ENCODE data around the gene OGDH.
"Not testable (repeated sequence)": the region's sequence is repeated elsewhere in the genome, so short reads cannot be mapped to it uniquely, and the experiment has no call there.

Gene OGDH

DNA sequence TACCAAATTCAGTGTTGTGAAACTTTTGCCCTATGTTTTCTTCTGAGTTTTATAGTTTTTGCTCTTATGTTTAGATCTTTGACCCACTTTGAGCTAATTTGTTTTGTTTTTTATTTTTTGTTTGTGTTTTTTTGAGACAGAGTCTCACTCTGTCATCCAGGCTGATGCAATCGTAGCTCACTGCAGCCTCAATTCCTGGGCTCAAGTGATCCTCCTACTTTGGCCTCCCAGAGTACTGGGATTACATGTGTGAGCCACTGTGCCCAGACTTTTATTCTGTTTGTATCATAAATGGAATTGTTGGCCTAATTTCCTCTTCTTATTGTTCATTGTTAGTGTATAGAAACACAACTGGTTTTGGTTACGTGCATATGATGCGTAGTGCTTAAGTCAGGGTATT, 99.0 kb downstream of the OGDH start:
- no peak for DNase-seq (ENCODE audit: low read depth in 2 of 2)

DNA sequence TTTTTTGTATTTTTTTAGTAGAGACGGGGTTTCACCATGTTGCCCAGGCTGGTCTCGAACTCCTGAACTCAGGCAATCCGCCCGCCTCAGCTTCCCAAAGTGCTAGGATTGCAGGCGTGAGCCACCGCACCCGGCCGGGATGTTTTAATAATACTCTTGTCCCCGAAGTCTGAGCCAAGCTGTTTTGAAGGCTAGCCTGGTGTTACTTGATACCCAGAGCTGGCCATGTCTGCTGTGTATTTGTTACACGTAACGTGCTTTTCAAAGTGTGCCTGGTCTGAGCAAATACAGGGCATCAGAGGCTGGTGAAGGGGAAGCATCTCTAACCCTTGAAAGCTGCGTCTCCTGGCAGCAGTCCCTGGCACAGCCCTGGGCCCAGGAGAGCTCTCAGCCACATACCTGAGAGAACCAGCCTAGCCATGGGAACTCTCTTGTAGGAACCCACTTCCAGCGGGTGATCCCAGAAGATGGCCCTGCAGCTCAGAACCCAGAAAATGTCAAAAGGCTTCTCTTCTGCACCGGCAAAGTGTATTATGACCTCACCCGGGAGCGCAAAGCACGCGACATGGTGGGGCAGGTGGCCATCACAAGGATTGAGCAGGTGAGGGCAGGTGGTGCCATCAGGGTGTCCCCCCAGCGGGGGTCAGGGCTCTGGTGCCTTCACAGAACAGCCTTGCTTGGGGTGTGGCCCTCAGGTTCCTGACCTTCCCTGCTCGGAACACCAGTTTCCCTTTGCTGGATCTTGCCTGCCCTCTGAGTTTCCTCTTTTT, 100.5 kb downstream of the OGDH start:
- DNase-seq (ENCODE audit: low read depth in 2 of 2): no peak

DNA sequence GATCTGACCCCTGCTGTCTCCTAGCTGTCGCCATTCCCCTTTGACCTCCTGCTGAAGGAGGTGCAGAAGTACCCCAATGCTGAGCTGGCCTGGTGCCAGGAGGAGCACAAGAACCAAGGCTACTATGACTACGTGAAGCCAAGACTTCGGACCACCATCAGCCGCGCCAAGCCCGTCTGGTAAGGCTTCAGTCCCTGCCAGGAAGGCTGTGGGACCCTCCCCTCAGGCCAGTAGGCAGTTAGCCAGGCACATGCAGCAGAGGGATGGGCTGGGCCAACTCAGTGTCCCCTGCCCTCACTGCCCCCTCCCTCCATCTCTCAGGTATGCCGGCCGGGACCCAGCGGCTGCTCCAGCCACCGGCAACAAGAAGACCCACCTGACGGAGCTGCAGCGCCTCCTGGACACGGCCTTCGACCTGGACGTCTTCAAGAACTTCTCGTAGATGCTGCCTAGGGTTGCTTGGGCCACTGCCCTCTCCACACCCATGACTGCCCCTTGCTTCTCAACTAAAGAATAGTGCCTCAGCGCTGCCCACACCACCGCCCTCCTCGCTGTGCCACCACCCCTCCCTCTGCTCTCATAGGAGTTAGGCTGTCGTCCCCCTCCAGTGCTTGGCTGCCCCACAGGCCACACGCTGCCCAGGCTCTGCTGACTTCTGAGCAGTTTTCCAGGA, 101.3 kb downstream of the OGDH start:
- no peak for DNase-seq (ENCODE audit: low read depth in 2 of 2)

DNA sequence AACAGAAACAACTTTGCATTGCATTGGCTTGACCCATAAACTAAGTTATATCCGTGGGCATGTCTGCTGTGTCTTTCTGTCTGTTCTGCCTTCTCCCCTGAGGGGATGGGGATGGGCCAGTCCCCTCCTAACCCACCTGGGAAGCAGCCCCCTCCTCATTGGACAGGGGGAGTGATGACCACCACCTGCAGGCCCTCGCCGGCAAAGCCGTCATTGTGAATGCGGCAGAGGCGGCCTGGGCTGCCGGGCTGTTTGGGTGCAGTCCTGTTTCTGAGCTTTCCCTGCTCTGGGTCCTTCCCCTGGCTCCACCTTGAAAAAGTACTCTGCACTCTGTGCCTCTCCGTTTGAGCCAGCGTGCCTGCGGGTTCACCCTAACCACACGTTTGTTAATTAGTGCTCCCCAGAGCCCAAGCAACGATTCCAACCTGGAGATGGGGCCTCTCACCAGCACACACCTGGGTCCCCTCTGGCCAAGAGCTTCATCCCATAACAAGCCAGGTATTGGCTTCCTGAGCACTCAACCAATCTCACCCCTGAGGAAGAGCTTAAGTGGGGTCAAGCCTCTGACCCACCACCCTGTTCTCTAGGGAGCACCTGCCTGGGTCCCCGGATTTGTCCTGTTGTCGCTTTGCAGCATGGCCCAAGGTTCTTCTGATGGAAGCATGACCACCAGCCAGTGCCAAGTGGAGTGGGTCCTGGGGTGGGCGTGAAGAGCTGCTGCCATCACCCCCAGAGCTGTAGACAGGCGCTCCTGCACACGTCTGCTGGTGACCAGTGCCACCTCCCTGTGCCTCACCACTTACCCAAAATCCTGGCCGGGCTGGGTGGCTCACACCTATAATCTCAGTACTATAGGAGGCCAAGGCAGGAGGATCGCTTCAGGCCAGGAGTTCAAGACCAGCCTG, 102.8 kb downstream of the OGDH start:
- no peak for DNase-seq (ENCODE audit: low read depth in 2 of 2)

DNA sequence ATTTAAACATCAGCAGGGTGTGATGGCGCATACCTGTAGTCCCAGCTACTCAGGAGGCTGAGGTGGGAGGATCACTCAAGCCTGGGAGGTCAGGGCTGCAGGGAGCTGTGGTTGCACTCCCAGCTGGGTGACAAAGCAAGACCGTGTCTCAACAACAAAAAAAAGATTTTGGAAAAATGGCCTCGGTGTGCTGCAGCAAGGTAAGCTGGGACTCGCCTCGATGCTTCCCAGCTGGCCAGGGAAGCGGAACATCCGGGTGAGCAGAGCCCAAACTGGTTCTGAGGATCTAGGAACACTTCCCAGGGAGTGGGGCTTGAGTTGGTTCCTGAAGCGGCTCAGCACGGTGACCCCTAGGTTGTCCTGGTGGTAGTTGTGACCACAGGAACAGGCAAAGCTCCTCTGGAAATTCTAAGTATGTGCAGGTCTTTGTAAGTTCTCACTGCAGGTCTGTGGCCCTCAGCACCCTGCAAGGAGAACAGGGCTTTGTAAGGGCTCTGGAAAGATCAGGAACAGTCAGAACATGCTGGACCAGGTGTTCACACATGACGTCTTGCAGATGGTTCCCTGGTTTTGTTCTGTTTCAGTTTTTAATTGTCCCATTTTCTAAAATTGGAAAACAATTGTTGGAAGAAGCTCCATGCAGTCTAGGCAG, 103.6 kb downstream of the OGDH start:
- DNase-seq (ENCODE audit: low read depth in 2 of 2): no peak

DNA sequence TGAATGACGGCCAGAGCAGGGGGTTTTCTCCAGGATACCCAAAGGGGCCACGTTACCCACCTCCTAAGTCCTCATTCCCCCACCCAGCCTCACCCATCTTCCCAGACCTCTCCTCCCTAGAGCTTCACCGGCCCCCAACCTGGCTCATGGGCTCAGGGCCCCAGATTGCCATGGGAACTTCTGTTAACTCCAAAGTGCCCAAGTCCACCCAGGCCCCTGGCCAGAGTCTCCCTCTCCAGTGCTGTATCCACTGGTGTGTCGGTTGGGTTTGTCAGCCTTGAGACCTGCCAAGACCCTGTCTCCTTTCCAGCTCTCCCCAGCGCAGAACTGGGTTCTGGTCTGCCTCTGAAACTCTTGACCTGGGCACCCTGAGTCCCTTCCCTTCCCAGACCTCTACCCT, 105.1 kb downstream of the OGDH start:
- DNase-seq (ENCODE audit: low read depth in 2 of 2): no peak

DNA sequence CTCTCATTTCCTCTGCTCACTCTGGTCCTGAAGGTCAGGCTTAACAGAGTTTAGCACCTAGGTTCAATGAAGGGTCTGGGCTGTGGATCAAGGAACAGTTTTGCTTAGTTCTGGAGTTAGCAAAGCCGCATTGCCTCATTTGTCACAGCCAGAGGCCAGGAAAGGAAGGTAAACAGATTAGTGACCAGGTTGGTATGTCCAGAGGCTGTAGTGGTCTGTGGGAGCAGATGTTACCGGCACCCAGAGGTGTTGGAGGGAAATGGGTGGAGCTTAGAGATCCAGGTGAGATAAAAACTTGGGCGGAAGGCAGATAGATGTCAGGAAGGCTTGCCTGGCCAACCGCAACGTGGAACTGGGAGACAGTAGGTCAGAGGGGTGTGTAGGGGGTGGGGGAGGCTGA, 105.6 kb downstream of the OGDH start:
- no peak for DNase-seq (ENCODE audit: low read depth in 2 of 2)

DNA sequence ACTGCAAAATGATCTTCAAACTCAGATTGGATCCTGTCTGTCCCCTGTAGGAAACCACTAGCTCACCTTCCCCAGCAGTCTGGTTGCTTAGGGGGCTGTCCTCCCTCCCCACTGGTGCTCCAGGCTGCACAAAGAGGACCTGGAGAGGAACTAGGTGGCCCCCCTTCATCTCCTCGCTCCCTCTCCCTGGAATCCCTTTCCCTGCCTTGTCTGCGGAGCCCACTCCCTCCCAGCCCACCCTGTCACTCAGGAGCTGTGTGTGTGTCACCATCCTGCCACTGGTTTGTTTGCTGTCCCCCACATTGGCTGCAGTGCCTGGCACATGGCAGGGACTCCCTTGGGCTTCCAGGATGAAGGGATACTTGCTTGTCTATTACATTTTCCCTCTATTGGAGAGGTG, 106.7 kb downstream of the OGDH start:
- no peak for DNase-seq (ENCODE audit: low read depth in 2 of 2)

DNA sequence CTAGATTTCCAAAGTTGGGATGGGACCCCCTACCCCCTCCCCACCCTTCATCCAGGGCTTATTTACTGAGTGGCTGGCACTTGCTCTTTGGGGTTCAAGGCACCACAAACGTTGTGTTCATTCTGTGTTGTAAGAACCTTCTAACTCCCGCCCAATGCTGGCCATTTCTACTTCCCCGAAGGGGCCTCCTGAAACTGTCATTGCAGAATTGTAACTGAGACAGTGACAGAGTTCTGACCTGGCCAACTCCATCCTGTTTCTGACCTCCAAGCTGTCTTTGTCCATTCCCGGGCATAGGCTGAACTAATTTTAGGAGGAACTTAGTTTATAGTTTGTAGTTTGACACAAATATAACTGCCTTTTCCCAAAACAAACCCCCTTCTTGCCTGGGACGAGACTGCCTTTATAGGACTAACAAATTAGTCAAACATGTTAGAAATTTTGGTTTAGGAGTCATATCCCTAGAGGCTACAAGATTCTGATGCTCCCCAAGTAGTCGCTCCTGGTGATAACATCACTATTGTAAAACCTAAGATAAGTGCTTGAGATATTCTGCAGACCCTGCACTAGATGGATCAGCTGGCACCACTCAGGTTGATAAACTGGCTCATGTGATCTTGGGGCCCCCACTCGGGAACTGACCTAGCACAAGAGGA, 107.4 kb downstream of the OGDH start:
- no peak for DNase-seq (ENCODE audit: low read depth in 2 of 2)

DNA sequence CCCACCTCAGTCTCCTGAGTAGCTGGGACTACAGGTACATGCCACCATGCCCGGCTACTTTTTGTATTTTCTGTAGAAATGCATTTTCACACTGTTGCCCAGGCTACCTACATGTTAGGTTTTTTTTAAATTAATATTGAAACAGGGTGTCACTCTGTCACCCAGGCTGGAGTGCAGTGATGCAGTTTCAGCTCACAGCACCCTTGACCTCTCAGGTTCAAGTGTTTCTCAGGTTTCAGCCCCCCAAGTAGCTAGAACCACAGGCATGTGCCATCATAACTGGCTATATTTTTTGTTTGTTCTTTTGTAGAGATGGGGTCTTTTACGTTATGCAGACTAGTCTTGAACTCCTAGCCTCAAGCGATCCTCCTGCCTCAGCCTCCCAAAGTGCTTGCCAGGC, 109.8 kb downstream of the OGDH start:
- no peak for DNase-seq (ENCODE audit: low read depth in 2 of 2)

DNA sequence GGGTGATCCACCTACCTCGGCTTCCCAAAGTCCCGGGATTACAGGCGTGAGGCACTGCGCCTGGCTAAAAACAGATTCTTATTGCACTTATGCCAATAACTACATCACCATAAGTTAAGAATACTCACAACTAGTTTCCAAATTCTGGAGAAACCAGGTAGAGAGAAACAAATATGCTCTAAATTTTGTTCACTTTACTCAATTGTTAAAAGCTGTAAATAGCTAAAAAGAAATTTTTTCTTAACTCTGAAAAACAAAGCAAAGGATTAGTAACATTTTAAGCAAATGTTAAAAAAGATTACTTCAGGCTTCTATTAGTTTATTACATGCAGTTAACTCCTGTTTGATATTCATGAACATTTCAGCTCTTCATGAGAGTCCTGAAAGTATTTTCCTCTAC, 113.9 kb downstream of the OGDH start:
- no peak for DNase-seq (ENCODE audit: low read depth in 2 of 2)

DNA sequence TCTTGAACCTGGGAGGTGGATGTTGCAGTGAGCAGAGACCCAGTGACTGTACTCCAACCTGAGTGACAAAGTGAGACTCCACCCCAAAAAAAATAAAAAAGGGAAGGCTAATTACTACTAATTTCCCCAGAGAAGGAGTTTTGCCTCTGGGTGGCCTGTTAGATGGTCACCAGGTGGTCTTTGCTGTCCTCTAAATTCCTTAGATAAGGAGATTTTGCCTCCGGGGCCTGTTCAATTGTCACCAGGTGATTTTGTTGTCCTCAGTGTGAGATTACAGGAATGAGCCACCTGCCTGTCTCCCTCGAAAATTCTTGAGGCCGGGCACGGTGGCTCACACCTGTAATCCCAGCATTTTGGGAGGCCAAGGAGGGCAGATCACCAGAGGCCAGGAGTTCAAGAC, 117.8 kb downstream of the OGDH start:
- no peak for DNase-seq (ENCODE audit: low read depth in 2 of 2)

DNA sequence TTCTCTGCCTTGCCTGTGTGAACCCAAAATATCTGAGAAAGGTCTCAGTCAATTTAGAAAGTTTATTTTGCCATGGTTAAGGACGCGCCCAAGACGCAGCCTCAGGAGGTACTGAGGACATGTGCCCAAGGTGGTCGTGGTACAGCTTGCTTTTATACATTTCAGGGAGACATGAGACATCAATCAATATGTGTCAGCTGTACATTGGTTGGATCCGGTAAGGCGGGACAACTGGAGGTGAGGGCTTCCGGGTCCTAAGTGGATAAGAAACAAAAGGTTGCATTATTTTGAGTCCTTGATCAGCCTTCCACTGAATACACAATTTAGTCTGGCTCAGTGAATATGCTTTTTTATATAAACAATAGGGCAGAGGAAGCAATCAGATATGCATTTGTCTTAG, 119.8 kb downstream of the OGDH start:
- DNase-seq (ENCODE audit: low read depth in 2 of 2): not testable (repeated sequence)

DNA sequence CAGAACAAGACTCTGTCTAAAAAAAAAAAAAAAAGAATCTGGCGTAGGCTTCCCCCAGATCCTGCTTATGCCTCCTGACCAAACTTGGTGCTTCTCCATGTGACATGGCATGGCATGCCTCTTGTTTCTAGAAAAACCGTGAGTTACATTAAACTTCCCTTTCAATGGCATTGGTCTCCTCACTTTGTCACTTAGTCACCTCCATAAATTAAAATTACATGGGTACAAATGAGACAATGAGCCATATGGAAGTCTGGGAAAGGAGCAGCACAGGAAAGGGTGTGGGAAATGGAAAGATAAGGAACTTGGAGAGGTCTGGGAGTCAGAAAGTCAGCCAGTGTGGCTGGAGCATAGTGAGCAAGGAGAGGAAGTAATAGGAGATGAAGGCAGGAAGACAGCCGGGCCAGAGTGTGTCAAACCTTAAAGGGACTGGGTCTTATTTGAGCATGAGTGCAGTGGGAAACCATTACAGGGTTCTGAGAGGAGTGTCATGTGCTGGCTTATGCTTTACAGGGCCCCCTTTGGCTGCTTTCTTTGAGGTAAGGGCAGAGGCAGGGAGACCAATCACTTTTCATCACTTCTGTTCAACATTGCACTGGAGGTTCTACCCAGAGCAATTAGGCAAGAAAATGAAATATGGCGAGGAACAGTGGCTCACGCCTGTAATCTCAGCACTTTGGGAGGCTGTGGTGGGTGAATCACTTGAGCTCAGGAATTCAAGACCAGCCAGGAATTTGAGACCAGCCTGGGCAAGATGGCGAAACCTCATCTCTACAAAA, 120.9 kb downstream of the OGDH start:
- no peak for DNase-seq (ENCODE audit: low read depth in 2 of 2)

DNA sequence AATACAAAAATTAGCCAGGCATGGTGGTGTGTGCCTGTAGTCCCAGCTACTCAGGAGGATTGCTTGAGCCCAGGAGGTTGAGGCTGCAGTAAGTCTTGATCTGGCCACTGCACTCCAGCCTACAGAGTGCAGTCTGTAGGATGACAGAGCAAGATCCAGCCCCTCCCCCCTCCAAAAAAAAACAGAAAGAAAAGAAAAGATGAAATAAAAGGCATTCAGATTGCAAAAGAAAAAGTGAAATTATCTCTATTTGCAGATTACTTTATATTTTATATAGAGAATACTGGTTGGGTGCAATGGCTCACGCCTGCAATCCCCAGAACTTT, 121.5 kb downstream of the OGDH start:
- DNase-seq (ENCODE audit: low read depth in 2 of 2): no peak

DNA sequence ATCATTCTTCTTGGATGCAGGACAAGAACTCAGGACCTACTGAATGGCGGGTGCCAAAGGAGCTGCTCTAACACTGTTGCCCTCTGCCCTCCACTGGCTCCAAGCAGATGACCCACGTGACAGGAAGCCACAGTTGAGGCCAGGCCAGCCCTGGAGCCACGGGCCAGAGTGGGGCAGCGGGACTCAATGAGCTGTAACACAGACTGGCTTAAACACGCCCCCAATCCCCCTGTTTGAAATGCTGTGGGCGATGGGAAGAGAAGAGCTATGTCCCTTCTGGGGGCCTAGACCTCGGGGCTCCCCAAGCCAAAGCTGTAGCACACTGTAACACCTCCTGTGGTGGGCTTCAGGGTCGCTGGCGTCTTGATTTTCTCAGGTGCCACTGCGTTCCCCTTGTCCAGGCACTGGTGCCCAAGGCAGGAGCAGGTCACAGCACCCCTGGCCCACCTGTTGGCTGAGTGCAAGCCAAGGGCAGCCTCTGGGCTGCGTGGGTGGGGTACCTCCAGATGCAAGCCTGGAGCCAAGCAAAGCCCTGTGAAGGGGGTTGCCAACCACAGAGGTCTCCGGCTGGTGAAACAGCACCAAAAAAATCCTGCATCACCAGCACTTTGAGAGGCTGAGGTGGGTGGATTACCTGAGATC, 123.6 kb downstream of the OGDH start:
- no peak for DNase-seq (ENCODE audit: low read depth in 2 of 2)

DNA sequence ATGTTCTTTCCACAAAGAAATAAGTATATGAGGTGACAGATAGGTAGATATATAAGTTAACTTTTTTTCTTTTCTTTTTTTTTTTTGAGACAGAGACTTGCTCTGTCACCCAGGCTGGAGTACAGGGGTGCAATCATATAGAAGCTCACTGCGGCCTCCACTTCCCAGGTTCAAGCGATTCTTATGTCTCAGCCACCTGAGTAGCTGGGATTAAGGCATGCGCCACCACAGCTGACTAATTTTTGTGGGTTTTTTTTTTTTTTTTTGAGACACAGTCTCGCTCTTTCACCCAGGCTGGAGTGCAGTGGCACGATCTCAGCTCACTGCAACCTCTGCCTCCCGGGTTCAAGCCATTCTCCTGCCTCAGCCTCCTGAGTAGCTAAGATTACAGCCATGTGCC, 126.5 kb downstream of the OGDH start:
- DNase-seq (ENCODE audit: low read depth in 2 of 2): not testable (repeated sequence)

DNA sequence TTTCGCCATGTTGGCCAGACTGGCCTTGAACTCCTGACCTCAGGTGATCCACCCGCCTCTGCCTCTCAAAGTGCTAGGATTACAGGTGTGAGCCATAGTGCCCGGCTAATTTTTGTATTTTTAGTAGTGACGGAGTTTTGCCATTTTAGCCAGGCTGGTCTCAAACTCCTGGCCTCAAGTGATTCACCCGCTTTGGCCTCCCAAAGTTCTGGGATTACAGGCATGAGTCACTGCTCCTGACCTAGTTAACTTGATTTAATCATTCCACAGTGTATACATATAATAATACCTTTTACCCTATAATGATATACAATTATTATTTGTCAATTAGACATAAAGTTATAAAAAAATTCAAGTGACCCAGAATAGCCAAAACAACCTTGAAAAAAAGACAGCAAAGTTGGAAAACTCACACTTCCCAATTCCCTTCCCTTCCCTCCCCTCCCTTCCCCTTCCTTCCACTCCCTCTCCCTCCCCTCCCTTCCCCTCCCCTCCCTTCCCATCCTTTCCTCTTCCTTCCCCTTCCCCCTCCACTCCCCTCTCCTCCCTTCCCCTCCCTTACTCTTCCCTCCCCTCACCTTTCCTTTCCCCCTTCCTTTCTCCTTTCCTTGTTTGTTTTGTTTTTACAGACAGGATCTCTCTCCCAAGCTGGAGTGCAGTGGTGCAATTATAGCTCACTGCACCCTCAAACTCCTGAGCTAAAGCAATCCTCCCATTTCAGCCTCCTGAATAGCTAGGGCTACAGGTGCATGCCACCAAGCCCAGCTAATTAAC, 127.5 kb downstream of the OGDH start:
- no peak for DNase-seq (ENCODE audit: low read depth in 2 of 2)

DNA sequence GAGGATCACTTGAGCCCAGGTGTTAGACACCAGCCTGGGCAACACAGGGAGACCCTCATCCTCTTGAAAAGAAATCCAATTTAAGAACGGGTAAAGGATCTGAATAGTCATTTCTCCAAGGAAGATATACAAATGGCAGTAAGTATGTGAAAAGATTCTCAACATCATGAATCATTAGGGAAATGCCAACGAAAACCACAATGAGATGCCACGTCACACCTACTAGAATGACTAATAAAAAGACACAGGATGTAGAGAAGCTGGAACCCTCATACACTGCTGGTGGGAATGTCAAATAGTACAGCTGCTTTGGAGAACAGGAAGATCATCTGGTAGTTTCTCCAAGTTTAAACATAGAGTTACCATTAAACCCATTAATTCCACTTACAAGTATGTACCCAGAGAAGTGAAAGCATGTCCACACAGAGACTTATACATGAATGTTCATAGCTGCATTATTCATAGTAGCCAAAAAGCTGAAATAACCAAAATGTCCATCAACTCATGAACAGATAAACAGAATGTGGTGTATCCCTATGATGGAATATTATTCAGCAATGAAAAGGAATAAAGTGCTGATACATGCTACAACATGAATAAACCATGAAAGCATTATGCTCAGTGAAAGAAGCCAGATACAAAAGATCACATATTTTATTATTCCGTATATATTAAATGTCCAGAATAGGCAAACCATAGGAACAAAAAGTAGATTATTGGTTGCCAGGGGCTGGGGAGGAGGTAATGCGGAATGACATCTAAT, 129.2 kb downstream of the OGDH start:
- no peak for DNase-seq (ENCODE audit: low read depth in 2 of 2)
